C4-2B (cell line): ENCODE data around the gene FAF1.

Experiments
- CTCF ChIP-seq: fragments of 450-650 bp; conservative IDR thresholded peaks from 2 replicates; pipeline ENCODE4 v1.5.1; 2017; ENCODE audit warnings: mild to moderate bottlenecking
- ZFX ChIP-seq: fragments of 450-650 bp; IDR thresholded peaks from 2 replicates; pipeline ENCODE4 v1.6.1; 2017

- TF ChIP-seq CTCF (no peak), ZFX (no peak)
These were observed 36.5 kb downstream of the FAF1 start for GRCh38 chr1:50923564-50923963.
